ENCODE data around the gene SLC6A2.
"Not testable (repeated sequence)": the region's sequence is repeated elsewhere in the genome, so short reads cannot be mapped to it uniquely, and the experiment has no call there.

Gene SLC6A2

DNA sequence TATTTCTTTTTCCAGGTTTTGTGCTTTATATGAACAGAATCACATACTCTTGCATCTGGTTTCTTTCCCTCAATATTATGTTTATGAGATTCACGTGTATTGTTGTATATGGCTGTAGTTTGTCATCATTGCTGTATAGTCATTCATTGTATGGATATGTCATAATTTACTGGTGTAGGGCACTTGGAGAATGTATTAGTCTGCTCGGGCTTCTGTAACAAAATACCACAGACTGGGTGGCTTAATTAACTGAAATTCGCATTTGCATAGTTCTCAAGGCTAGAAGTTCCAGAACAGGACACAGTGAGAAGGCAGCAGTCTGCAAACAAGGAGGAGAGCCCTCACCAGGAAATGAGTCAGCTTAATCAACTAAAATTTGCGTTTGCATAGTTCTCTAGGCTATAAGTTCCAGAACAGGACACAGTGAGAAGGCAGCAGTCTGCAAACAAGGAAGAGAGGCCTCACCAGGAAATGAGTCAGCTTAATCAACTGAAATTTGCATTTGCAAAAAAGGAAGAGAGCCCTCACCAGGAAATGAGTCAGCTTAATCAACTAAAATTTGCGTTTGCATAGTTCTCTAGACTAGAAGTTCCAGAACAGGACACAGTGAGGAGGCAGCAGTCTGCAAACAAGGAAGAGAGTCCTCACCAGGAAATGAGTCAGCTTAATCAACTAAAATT, 96.8 kb downstream of the SLC6A2 start:
- in situ Hi-C loops (cut with MboI; ENCODE audit: low sequenced_read_pairs): not testable (repeated sequence)

- in situ Hi-C loops (cut with MboI; ENCODE audit: low sequenced_read_pairs): not testable (repeated sequence)
Observed at GRCh38 chr16:55753145-55753631, 97.4 kb downstream of the SLC6A2 start.
